HG02588 (cell line): ENCODE data around the gene SRRT.

Source experiments
- ATAC-seq: cut with Tn5 transposase; IDR thresholded peaks from one replicate; pipeline ENCODE4 v1.9.1; 2021; ENCODE audit warnings: mild to moderate bottlenecking, moderate library complexity; ENCODE audit not compliant: unreplicated experiment

SRRT gene, protein sequence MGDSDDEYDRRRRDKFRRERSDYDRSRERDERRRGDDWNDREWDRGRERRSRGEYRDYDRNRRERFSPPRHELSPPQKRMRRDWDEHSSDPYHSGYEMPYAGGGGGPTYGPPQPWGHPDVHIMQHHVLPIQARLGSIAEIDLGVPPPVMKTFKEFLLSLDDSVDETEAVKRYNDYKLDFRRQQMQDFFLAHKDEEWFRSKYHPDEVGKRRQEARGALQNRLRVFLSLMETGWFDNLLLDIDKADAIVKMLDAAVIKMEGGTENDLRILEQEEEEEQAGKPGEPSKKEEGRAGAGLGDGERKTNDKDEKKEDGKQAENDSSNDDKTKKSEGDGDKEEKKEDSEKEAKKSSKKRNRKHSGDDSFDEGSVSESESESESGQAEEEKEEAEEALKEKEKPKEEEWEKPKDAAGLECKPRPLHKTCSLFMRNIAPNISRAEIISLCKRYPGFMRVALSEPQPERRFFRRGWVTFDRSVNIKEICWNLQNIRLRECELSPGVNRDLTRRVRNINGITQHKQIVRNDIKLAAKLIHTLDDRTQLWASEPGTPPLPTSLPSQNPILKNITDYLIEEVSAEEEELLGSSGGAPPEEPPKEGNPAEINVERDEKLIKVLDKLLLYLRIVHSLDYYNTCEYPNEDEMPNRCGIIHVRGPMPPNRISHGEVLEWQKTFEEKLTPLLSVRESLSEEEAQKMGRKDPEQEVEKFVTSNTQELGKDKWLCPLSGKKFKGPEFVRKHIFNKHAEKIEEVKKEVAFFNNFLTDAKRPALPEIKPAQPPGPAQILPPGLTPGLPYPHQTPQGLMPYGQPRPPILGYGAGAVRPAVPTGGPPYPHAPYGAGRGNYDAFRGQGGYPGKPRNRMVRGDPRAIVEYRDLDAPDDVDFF

DNA sequence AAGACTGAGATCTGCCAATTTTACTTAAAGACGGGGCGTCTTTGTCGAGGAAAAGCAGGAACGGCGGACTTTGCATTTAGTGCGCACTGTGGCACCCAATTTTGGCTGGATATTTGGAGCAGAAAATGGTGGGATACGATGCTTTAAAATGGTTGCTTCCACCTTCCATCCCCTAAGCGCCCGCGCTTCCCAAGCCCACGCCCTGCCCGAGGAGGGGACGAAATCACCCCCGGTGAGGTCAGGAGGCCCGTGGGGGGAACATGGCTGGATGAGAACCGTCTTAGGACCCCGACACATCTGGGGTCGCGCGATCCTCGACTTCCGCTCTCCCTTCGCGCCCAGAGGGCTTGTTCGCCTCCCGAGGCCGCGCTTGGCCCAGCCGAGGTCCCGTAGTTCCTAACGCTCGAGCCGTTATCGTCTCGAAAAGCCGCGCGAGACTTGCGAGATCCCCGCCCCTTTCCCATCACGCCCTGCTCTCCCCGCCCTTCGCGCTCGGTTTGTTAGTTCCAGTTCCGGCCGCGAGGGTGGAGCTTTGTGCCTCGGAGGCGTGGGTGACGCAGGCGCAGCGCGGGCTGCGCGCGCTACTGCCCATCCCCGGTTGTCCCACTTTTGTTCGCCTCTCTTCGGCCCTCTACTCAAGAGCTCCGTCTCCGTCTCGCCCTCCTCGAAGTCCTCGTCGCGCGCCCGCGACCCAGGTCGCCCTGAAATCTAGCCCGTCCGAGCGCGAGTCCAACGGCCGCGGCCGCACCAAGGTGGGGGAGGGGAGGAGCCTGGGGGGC, at the start of gene SRRT:
Gene SRRT, plus strand, starts transcription at position 527 of the 779 bp plus-strand sequence. CDS start 488 bp downstream, outside the sequence.
- peak; percentile 85 for ATAC-seq

DNA sequence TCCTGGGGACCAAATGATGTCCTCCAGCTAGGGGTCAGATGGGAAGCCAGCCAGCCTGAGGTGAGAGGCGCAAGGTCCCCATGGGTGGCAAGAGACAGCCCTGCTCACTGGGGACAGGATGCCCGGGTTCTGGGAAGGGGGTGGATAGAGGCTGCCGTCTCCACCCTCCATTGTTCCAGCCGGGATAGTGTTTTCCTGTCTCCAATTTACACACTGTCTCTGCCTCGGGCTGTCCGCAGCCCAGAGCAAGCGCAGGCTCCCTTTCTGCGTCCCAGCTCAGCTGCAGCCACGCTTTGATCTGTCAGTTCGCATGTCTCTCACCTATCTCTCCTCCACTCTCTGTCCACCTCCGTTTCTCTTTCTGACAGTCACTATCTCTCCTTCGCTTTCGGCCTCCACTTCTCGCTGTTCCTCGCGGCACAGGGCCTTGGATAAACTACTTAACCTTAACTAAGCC, 49.7 kb upstream of the SRRT start:
- ATAC-seq: no peak

DNA sequence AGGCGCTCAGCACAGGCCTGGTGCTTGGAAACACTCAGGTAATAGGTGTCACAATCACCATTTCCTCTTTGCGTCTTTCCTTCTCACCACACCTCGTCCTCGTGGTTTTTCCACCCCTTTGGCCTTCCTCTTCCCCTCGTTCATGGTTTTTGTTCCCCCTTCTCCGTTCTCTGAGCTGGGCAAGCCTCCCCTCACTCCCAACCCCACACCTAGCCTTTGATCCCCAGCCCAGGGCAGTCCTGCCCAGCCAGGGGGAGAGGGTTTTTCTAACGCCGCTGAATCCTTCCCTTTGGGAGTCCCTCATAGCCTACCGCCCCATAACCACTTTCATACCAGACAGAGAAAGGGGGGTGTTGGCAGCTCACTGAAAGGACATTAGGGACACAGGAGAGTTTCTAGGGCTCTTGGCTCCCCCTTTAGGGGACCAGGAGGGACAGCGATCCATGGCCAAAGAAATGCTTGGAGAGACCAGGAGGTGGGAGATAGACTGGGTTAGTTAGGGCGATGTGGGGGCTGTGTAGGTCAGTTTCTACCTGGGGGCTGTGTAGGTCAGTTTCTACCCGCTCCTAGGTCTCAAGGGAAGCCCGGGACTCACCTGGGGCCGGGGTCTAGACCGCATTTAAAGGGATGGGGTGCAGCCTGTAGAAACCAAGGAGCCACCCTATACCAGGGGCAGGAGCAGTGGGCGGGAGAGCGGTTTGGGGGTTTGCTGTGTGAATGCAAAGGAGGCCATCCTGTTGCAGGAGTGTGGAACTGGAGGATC, 49.0 kb upstream of the SRRT start:
- no peak for ATAC-seq

DNA sequence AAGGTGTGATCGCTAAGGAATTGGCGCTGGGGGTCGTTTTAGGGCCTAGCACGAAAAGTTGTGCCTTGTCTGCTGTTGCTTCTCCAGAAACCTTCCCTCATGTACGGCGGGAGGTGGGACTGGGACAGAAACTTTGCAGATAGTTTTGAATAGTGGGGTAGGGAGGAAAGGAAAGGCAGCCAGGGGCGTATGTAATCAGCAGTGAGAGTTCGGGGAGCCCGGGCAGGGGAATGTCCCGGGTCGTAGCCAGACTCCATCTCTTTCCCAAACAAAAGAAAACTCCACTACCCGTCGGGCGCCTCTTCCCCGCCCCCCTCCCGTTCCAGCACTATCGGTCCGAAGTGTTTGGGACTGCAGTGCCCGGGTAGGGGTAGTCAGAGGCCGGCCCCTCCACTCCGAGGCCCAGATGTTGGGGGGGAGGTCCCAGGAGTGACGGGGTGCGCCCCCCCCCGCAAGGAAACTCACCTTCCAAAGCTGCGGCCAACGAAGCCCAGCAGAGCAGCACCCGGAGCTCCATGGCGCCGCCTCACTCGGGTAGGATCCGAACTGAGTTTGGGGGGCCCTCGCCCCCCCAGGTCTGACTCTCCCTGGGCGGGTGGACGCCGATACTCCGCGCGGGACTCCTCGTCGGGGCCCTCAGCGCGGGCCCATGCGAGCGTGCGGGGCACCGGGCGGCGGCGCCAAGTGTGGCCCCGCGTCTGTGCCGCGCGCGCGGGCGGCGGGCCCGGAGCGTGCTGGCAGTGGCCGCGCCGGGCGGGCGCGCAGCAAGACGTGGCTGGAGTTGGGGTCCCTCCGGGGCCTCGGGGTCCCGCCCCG, 48.2 kb upstream of the SRRT start:
- ATAC-seq: no peak

DNA sequence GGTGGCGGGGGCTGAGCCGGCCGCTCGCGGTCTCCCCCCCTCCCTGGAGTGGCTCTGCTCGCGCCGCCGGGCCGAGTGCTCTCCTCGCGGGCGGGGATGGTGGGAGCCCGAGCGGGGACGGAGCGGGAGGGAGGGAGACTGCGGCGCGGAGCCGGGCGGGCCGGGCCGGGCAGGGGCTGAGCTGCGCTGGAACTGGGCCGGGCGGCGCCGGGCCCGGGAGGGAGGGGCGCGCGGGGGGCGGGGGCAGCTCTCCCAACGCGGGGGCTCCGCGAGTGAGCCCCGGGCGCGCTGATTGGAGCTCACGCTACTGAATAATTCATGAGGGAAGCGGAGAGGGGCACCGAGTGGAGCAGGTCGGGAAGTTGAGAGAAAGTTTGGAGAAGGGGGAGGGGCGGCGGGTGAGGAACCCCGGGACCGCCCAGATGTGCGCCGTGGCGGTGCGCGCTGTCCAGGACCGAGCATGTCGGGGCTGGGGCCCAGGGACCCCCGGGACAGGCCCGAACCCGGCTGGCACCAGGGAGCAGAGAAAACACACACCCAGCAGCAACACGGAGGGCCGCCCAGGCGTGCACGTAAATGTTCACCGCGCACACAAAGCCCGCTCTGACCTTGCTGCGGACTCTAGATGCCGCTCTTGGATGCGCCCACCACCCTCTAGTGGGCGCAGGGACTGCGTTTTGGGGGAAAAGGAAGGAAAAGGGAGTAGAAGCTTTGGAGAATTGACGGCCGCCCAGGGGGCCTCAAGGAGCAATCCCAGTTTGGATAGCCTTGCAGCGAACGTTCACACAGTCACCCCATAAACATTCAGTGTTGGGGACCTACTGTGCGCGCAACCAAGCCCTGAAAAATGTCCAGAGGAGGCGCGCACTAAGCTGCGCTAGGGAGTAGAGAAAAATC, 47.3 kb upstream of the SRRT start, which contains the start of gene EPHB4:
Gene EPHB4, minus strand, starts transcription at position 194 of the 897 bp plus-strand sequence. CDS start 493 bp downstream, outside the sequence.
- ATAC-seq: no peak

DNA sequence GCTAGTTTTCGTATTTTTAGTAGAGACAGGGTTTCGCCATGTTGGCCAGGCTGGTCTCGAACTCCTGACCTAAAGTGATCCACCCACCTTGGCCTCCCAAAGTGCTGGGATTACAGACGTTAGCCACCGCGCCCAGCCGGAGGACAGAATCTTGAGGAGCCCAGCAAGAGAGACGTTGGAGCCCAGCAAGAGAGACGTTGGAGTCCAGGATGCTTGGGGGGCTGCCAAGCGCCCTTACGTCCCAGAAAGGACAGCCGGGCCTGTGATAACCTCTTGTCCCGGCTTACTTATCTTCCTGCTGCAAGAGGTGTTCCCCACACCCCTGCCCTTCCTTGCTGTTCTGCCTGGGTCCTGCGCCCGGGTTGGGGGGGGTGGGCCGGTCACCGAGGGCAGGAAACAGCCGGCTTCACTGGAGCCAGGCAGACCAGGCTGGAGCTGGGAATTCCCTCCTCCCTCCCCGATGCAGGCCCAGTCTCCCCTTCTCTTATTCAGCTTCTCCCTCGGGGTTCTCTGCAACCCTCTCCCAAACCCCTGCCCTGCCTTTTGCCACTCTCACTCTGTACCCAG, 45.7 kb upstream of the SRRT start:
- no peak for ATAC-seq

DNA sequence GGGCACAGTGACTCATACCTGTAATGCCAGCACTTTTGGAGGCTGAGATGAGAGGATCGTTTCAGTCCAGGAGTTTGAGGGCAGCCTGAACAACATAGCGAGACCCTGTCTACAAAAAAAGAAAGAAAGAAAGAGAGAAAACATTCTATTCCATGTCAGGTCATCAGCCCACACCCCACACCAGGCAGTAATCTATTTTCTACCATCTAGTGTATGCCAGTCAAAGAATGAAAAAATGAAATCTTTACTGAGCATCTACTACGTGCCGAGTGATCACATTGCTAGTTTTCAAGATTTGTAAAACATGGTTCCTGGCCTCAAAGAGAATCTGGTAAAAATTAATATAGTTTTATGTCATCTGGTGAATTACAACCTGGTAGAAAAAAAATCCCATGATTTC, 44.5 kb upstream of the SRRT start:
- no peak for ATAC-seq

DNA sequence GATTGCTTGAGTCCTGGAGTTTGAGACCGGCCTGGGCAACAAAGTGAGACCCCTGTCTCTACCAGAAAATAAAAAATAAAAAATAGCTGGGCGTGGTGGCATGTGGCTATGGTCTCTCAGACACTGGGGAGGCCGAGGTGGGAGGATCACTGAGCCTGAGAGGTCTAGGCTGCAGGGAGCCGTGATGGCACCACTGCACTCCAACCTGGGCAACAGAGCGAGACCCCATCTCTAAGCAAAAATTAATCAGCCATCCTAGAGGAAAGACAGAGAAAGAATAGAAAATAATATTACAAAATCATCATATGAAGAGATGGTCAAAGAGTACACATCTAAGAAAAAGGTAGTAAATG, 42.6 kb upstream of the SRRT start:
- ATAC-seq: no peak

DNA sequence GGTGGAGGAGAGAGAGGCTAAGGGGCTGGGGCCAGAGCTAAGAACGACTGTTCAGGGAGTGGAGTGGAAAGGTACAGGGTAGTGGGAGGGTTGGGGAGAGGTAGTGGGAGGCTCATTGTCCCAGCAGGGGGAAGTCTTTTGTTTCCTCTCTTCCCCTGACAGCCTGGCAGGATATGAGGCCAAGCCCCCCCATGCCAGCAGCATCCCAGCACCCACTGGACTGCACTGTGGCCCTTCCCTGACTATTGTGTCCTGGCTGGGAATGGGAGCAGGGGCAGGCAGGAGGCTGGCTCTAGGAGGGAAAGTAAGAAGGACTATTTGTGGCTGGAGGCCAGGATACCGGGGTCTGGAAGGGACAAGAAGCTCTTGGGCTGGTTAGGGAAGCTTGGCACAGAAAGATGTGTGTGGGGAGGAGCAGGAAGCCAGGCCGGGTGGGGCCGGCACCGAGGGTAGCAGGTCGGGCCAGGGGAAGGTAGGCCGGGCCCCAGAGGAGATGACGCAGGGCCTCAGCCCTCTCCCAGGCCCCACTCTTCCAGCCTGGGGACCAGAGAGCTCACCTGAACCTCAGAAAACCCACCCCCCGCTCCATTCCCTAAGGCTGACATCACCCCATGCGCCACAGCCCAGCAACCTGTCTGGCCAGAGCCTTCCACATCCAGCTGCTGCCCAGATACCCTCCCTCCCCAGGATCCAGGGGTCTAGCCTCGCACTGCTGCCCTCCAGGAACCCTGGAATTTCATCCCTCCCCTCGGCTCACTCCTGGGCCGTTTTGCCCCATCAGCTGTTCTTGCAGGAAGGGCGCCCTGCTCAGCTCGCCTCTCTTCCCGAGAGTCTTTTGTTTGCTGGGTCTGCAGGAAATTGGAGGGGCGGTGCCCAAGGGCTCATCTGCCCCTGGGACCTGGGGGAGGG, 38.7 kb upstream of the SRRT start:
- no peak for ATAC-seq

DNA sequence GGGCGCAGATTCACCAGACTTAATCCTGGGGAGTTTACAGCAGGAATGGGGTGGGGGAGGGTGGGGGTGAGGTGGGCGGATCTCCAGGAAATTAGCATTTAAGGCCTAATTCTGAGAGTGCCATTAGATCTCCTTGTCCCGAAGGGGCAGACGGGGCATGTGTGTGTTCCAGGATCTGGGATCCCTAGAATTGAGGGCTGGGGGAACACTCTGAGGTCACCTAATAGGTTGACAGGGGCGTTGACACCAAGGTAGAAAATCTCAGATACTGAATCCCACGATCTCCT, 38.1 kb upstream of the SRRT start:
- ATAC-seq: no peak

DNA sequence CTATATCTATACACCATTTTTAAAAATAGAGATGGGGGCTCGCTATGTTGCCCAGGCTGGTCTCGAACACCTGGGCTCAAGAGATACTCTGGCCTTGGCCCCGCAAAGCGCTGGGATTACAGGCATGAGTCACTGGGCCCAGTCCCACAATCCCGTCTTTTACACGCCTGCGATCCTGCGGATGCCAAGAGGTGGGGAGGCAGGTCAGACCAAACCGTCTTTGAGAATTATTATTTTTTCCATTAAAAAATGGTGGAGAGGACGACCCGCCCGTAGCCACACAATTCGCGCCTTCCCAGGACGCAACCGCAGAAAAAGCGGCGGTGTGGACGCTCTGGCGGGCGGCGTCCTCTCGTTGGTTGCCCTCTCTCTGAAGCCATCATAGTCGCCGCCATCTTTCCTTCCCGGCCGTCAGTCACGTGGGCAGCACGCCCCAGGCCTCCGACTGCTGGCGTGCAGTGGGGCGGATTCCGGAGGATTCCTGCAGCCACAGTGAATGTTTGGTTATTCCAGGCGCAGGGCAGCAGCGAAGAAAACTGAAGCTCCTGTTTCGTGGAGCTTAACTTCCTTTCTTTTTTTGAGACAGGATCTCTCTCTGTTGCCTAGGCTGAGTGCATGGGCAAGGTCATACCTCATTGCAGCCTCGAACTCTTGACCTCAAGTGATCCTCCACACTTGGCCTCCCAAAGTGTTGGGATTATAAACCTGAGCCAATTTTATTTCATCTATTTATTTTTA, 37.6 kb upstream of the SRRT start:
- peak; percentile 89 for ATAC-seq

DNA sequence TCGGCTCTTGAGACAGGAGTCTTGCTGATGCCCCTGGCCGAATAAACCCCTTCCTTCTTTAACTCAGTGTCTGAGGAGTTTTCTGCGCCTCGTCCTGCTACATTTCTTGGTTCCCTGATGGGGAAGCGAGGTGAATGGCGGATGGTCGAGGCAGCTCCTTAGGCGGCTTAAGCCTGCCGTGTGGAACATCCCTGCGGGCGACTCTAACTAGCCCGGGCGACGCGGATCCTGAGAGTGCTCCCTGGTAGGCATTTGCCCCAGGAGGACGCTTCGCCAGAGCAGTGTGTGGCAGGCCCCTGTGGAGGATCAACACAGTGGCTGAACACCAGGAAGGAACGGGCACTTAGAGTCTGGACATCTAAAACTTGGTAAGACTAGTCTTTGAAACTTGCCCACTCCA, 35.5 kb upstream of the SRRT start:
- no peak for ATAC-seq

DNA sequence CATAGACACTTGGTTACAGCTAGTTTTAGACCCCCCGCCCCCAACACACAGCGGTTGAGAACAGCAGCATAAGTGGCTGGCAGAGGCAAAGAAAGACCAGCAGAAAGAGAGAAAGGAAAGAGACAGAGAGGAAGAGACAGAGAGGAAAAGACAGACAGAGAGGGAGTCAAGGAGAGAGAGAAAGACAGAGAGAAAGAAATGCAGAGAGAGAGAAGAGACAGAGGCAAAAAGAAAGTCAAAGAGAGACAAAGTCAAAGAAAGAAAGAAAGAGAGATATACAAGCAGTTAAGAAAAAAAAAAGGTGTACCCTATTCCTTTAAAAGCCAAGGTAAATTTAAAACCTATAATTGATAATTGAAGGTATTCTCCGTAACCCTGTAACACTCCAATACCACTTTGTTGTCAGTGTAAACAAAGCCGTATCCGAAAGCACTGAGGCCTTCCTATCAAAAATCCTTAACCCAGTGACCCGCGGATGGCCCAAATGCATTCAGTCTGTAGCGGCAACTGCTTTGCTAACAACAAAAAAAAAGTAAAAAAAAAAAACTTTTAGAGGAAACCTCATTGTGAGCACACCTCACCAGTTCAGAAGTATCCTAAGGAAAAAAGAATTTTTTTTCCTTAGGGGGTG, 34.3 kb upstream of the SRRT start:
- no peak for ATAC-seq

DNA sequence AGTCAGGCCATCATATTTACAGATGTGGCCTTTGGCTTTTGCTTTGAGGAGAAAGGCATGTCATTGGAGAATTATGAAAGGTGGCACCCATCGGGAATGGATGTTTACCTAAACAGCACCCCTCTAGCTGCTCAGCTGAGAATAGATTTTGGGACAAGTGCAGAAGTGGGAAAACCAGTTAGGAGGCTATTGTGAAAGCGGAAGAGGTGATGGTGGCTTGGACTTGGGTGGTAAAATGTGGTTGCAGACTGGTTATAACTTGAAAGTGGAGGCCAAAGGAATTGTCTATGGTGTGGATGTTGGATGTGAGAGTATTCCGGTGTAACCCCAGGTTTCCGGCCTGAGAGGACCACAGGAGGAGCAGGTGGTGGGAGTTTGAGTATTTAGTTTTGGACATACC, 27.5 kb upstream of the SRRT start:
- ATAC-seq: no peak

DNA sequence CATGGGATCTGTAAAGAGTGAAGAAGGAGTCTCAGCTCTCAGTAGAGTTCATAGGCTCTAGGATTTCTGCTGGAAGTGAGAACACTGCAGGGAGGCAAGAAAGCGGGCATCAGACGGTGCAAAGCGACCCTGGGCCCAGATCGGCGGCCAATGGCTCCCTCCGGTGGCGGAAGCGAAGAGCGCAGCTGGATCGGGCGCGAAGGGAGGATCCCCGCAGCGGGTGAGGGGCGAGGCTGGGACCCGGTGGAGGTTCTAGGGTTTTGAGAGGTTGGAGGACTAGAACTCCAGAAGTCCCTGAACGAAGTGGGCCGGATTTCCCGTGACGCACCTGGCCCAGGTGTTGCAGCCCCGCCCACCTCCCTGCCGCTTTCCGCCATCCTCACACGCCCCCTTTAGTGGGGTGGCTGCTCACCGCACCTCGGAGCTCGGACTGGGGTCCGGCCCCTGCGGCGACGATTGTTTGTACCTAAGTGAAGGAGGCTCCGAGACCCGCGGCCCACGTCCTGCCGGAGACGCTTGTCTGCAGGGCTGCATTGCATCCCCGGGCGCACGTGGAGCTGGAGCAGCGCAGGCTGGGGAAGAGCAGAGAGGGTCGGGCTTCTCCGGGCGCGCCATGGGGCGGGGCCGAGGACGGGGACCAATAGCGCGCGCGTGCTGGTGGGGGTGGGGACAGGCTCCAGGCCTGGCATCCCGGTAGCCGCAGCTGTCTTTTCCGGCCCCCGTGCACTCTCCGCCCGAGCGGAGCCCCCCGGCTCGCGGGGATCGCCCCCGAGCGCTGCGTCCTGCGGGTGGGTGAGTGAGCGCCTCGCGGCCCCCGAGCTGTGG, 22.6 kb upstream of the SRRT start, which contains the start of gene SLC12A9:
Gene SLC12A9, plus strand, starts transcription at position 666 of the 825 bp plus-strand sequence. CDS start 1,485 bp downstream, outside the sequence.
- ATAC-seq: peak; percentile 91
